Thoracic aorta (tissue), 2 donors: ENCODE measurements around the gene TPGS1. TPM values are rescaled to one million over a fixed set of nuclear protein-coding genes. Genes with fewer than 3 reads are reported as not detected.

Experiments
- ATAC-seq: fragments of 150-250 bp; one replicate; pipeline ENCODE4 v1.8.0; 2017; ENCODE audit warnings: low read depth; ENCODE audit not compliant: insufficient number of reproducible peaks, low FRiP score
- DNase-seq: peaks from one replicate; pipeline ENCODE4 v3.0.0-alpha.2; 2020; ENCODE audit warnings: low spot score
- H3K27ac ChIP-seq, 2 donors: fragments of 200-600 bp; sonication (generic); 1 replicate in 1 of 2; 2 replicates in 1 of 2; pipeline ENCODE4 v1.5.1; 2016; ENCODE audit warnings: mild to moderate bottlenecking in 2 of 2, moderate library complexity in 2 of 2
- H3K27me3 ChIP-seq: fragments of 200-600 bp; sonication (generic); replicated peaks from 2 replicates; pipeline ENCODE4 v1.6.0; 2016; ENCODE audit warnings: mild to moderate bottlenecking; ENCODE audit not compliant: insufficient read depth
- H3K36me3 ChIP-seq: fragments of 200-600 bp; sonication (generic); one replicate; pipeline ENCODE4 v1.5.1; 2016
- H3K4me1 ChIP-seq, 2 donors: fragments of 200-600 bp; sonication (generic); 1 replicate in 1 of 2; 2 replicates in 1 of 2; pipeline versions ENCODE4 v1.5.1 to v1.6.0; 2016; ENCODE audit warnings: low read depth in 2 of 2, mild to moderate bottlenecking in 1 of 2; ENCODE audit not compliant: control insufficient read depth in 1 of 2
- H3K4me3 ChIP-seq: fragments of 200-600 bp; sonication (generic); 2 replicates; pipeline ENCODE4 v1.5.1; 2016; ENCODE audit warnings: mild to moderate bottlenecking
- H3K9me3 ChIP-seq: fragments of 200-600 bp; sonication (generic); 2 replicates; pipeline ENCODE4 v1.5.1; 2016
- total RNA-seq, 2 donors: library from RNA; depleted of rRNA; stranded (reverse); fragments of >200 nt; gene quantifications; one replicate each; pipeline versions ENCODE4 v1.1.0 to v1.2.3, GENCODE V29; 2016
- TF ChIP-seq, protein P1 (sequence below): fragments of 200-600 bp; sonication (generic); IDR thresholded peaks from one replicate; pipeline ENCODE4 v1.5.1; 2019; ENCODE audit warnings: antibody characterized with exemption

TPGS1 gene
- total RNA-seq, 2 donors from 2014 or later, result 34.1 to 94.1 TPM

DNA sequence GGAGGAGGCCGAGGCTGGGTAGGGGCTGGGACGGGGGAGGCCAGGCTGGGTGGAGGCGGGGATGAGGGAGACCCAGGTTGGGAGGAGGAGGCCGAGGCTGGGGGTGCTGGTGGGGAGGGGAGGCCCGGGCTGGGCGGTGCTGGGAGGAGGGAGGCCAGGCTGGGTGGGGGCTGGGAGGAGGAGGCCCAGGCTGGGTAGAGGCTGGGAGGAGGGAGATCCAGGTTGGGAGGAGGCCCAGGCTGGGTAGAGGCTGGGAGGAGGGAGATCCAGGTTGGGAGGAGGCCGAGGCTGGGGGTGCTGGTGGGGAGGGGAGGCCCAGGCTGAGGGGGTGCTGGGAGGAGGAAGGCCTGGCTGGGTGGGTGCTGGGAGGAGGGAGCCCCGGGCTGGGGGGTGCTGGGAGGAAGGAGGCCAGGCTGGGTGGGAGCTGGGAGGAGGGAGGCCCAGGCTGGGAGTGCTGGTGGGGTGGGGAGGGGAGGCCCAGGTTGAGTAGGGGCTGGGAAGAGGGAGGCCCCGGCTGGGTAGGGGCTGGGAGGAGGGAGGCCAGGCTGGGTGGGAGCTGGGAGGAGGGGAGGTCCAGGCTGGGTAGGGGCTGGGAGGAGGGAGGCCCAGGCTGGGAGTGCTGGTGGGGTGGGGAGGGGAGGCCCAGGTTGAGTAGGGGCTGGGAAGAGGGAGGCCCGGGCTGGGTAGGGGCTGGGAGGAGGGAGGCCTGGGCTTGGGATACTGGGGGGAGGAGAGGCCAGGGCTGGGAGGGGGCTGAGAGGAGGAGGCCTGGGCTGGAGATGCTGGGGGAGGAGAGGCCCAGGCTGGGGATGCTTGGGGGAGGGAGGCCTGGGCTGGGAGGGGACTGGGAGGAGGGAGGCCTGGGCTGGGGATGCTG, 10.7 kb downstream of the TPGS1 start:
- ATAC-seq (no peak), DNase-seq (no peak)
- peaks cover 2% of the 10 kb centered on the region for H3K36me3 ChIP-seq
- no peaks in the 10 kb centered on the region for H3K9me3 ChIP-seq
- TF ChIP-seq, protein P1, sequence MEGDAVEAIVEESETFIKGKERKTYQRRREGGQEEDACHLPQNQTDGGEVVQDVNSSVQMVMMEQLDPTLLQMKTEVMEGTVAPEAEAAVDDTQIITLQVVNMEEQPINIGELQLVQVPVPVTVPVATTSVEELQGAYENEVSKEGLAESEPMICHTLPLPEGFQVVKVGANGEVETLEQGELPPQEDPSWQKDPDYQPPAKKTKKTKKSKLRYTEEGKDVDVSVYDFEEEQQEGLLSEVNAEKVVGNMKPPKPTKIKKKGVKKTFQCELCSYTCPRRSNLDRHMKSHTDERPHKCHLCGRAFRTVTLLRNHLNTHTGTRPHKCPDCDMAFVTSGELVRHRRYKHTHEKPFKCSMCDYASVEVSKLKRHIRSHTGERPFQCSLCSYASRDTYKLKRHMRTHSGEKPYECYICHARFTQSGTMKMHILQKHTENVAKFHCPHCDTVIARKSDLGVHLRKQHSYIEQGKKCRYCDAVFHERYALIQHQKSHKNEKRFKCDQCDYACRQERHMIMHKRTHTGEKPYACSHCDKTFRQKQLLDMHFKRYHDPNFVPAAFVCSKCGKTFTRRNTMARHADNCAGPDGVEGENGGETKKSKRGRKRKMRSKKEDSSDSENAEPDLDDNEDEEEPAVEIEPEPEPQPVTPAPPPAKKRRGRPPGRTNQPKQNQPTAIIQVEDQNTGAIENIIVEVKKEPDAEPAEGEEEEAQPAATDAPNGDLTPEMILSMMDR, result no peak
- no peaks in the 10 kb centered on the region for H3K4me1 ChIP-seq
- H3K27me3 ChIP-seq, result no peaks in the 10 kb centered on the region
- H3K27ac ChIP-seq, result no peak overlapping the region
- no peak overlapping the region for H3K4me3 ChIP-seq

DNA sequence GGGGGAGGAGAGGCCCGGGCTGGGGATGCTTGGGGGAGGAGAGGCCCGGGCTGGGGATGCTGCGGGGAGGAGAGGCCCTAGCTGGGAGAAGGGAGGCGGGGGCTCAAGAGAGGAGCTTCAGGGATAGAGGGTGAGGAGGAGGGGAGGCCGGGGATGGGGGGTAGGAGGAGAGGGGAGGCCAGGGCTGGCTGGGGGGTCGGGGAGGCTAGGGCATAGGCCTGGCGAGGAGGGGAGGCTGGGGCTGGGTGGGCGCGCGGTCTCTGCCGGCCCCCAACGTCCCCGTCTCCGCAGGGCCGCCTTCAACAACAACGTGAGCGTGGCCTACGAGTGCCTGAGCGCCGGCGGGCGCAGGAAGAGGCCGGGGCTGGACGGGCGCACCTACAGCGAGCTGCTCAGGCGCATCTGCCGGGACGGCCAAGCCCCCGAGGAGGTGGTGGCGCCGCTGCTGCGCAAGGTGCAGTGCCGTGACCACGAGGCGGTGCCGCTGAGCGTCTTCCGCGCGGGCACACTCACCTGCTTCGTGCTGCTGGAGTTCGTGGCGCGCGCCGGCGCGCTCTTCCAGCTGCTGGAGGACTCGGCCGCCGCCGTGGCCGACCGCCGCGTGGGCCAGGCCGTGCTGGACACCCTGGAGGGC, 11.4 kb downstream of the TPGS1 start:
- no peaks in the 10 kb centered on the region for H3K4me1 ChIP-seq
- no peak for DNase-seq
- ATAC-seq, result no peak
- no peaks in the 10 kb centered on the region for H3K27me3 ChIP-seq
- H3K9me3 ChIP-seq, result no peaks in the 10 kb centered on the region
- no peak overlapping the region for H3K27ac ChIP-seq
- TF ChIP-seq, protein P1, result no peak
- H3K4me3 ChIP-seq, result no peak overlapping the region
- peaks cover 2% of the 10 kb centered on the region for H3K36me3 ChIP-seq

DNA sequence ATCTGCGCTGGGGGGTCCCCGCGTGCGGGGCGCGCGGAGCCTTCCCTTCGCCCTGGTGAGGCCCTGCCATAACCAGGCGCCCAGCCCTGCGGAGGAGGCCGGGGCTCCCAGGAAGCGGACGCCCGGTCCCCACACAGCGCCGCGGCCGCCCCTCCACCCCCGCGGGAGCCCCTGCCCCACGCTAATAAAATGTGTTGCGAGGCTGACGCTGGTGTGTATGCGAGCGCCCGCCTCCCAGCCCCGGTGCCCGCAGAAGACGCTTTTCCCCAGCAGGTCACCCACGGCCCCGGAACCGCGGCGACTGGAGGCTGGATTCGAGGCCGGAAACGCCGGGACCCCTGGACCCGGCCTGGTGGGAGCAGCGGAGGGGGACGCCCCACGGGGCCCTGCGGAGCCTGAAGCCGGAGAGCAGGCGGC, 12.2 kb downstream of the TPGS1 start:
- no peak for ATAC-seq
- Histone ChIP-seq H3K27ac (no peak overlapping the region), H3K36me3 (peaks cover 2% of the 10 kb centered on the region)

DNA sequence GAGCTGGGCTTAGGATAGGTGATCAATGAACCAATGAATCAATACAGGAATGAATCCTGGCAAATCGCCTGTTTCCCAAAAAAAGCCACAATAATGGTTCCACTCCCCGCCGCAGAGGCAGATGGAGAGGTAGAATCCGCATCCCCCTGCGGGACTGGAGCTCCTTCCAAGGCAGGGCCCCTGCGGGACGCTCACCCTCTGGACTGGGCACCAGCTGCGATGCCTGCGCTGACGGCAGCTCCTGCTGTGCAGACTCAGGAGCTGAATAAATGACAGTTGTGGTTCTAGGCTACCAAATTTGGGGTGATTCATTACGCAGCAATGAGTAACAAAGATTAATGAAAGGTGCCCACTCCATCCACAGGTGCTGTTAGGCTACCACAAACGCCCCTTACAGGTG, 15.4 kb downstream of the TPGS1 start:
- ATAC-seq (no peak), DNase-seq (no peak)
- Histone ChIP-seq H3K9me3 (no peaks in the 10 kb centered on the region), H3K36me3 (peaks cover 2% of the 10 kb centered on the region), H3K27me3 (no peaks in the 10 kb centered on the region), H3K4me3 (no peak overlapping the region), H3K27ac (no peak overlapping the region), H3K4me1 (no peaks in the 10 kb centered on the region)
- TF ChIP-seq, protein P1, result no peak

More for the DNA sequence above, 12.2 kb downstream of the TPGS1 start:
- DNase-seq, result no peak
- H3K4me3 ChIP-seq, result no peak overlapping the region
- TF ChIP-seq, protein P1, result no peak
- H3K4me1 ChIP-seq, result no peaks in the 10 kb centered on the region
- no peaks in the 10 kb centered on the region for H3K9me3 ChIP-seq
- no peaks in the 10 kb centered on the region for H3K27me3 ChIP-seq

DNA sequence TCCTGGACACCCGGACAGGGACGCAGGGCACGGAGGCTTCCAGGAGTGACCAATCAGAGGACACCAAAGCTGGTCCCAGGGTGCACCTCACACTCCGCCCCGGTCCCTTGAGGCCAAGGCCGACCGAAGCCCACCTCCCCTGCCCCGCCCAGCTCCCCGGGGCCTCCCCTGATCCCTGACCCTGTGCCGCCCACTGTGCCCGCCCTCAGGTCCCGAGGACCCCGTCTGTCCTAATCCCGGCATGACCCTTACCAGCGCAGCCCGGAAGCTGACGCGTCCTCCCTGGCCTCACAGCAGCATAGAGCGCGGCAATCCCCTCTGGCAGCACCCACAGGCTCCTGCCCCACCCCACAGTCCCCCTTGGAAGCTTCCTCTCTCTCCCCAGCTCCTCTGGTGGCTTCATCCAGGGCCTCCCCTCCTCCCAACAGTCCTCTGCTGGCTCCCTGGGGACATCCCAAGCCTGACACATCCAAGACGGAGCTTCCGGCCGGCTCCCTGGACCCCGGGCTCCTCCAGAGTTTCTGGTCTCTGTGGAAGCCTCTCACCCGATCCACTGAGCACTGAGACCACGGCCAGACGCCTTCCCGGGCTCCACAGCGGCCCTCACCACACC, 16.9 kb downstream of the TPGS1 start:
- Histone ChIP-seq H3K4me1 (no peaks in the 10 kb centered on the region), H3K36me3 (peaks cover 2% of the 10 kb centered on the region), H3K9me3 (no peaks in the 10 kb centered on the region), H3K4me3 (no peak overlapping the region), H3K27me3 (no peaks in the 10 kb centered on the region), H3K27ac (no peak overlapping the region)
- TF ChIP-seq, protein P1, result no peak
- DNase-seq, result no peak
- ATAC-seq, result no peak
